Adrenal gland (tissue), 12 donors: ENCODE measurements around the gene RNFT2. TPM values are rescaled to one million over a fixed set of nuclear protein-coding genes. Genes with fewer than 3 reads are reported as not detected.

Source experiments
- DNase-seq, 7 donors: peaks; one replicate each; pipeline ENCODE4 v3.0.0-alpha.2; 2019 to 2020
- H3K27ac ChIP-seq, 5 donors: fragments of 200-600 bp; sonication (generic) in 4 of 5; 1 replicate in 3 of 5; 2 replicates in 2 of 5; pipeline versions ENCODE4 v1.5.1 to v1.8.0; 2016 to 2020; ENCODE audit warnings: mild to moderate bottlenecking in 1 of 5
- H3K27me3 ChIP-seq: fragments of 200-600 bp; 2 replicates; pipeline ENCODE4 v1.8.0; 2021
- H3K36me3 ChIP-seq, 2 donors: fragments of 200-600 bp; replicated peaks in 1 of 2; 1 replicate in 1 of 2; 2 replicates in 1 of 2; pipeline versions ENCODE4 v1.5.1 to v1.8.0; 2018 to 2022
- H3K4me1 ChIP-seq, 2 donors: fragments of 200-600 bp; replicated peaks in 1 of 2; 1 replicate in 1 of 2; 2 replicates in 1 of 2; pipeline versions ENCODE4 v1.5.1 to v1.8.0; 2018 to 2021
- H3K4me3 ChIP-seq, 4 donors: fragments of 200-600 bp; sonication (generic) in 3 of 4; one replicate each; pipeline ENCODE4 v1.5.1; 2016 to 2018
- H3K9me3 ChIP-seq, 3 donors: fragments of 200-600 bp; sonication (generic) in 1 of 3; replicated peaks in 1 of 3; 1 replicate in 2 of 3; 2 replicates in 1 of 3; pipeline versions ENCODE4 v1.5.1 to v1.8.0; 2016 to 2021
- CTCF ChIP-seq, 6 experiments: fragments of 450-650 bp in 4 of 6; fragments of 200-600 bp in 2 of 6; sonication (generic) in 1 of 6; IDR thresholded peaks; 1 replicate in 5 of 6; 2 replicates in 1 of 6; pipeline versions ENCODE4 v1.5.1 to v1.8.0; 2016 to 2021; ENCODE audit warnings: antibody characterized with exemption in 6 of 6, mild to moderate bottlenecking in 2 of 6, moderate library complexity in 1 of 6
- POLR2A ChIP-seq, 2 donors: fragments of 450-650 bp; IDR thresholded peaks; one replicate each; pipeline ENCODE4 v1.6.1; 2017; ENCODE audit warnings: antibody characterized with exemption in 2 of 2, mild to moderate bottlenecking in 2 of 2, moderate library complexity in 1 of 2
- WGBS, 4 donors: extraction: QIAGEN DNeasy Blood & Tissue Kit in 2 of 4; methylation state at CpG; one replicate each; pipeline versions ENCODE4 v1.1.5 to v1.1.7; 2013 to 2017; 5-methylcytosine and 5-hydroxymethylcytosine counted together
- intact Hi-C, 2 donors: fragments of 100-400 bp; cut with DNase I; formaldehyde crosslinking; loops; one replicate each; pipeline versions ENCODE4 v1.14.1 to v1.15.0; 2022 to 2023
- polyA plus RNA-seq, 3 donors: library from polyadenylated mRNA; stranded (reverse); fragments of 200-250 nt in 2 of 3; fragments of 350-450 nt in 1 of 3; fragmentation: Illumina TruSeq in 1 of 3; extraction: RNeasy Lipid Tissue Mini Kit (QIAGEN cat#74804) in 1 of 3; gene quantifications; one replicate each; pipeline ENCODE4 v1.2.3, GENCODE V29; 2013 to 2014
- total RNA-seq, 9 donors: library from RNA; depleted of rRNA in 4 of 9; stranded (reverse); fragments of >200 nt in 4 of 9; fragments of 120-200 nt in 1 of 9; fragmentation: NEBNext Ultra II Directional in 1 of 9; extraction: Animal tissue kit (Norgen Biotek cat#: 25700) in 1 of 9; gene quantifications; one replicate each; pipeline versions ENCODE4 v1.1.0 to v1.2.4, GENCODE V29; 2013 to 2023
- donor health status: healthy with polysubstance abuse.
- donor health status: Bipolar disorder and iron deficiency.
- donor health status: DM: yes; HTN: yes; CAD: no.
- donor health status: DM: no; HTN: no; CAD: no.
- donor health status: DM: no; HTN: no; CAD: no.
- donor health status: DM: yes; HTN: yes; CAD: no.

The RNFT2 gene
- total and polyA plus RNA-seq, 12 donors = 2.8 to 11.4 (median 5.8) TPM

GRCh38 chr12:116827432-116827831 is 89.3 kb downstream of the RNFT2 start:
- Histone ChIP-seq H3K27me3 (no peaks in the 10 kb centered on the region), H3K9me3 (no peaks in the 10 kb centered on the region), H3K36me3 (no peaks in the 10 kb centered on the region), H3K4me1 (no peaks in the 10 kb centered on the region), H3K4me3 (no peak overlapping the region), H3K27ac (no peak overlapping the region)
- no peak for DNase-seq
- intact Hi-C loops = no loop called here
- 87 to 92% (median 91%) methylated on average over 4 of the region's 4 CpGs for WGBS, 4 donors
- TF ChIP-seq POLR2A (IDR thresholded peaks at IDR 0.05) (no peak), CTCF (IDR thresholded peaks at IDR 0.05) (no peak)

GRCh38 chr12:116832353-116832752 is 94.2 kb downstream of the RNFT2 start:
- H3K27ac ChIP-seq = no peak overlapping the region
- 91 to 93% (median 92%) methylated on average over 6 of the region's 6 CpGs for WGBS, 4 donors
- H3K27me3 ChIP-seq = no peaks in the 10 kb centered on the region
- H3K4me3 ChIP-seq = no peak overlapping the region
- no peak for DNase-seq
- no peaks in the 10 kb centered on the region for H3K4me1 ChIP-seq
- no peaks in the 10 kb centered on the region for H3K36me3 ChIP-seq
- TF ChIP-seq POLR2A (IDR thresholded peaks at IDR 0.05) = no peak
- TF ChIP-seq CTCF (IDR thresholded peaks at IDR 0.05) = no peak
- intact Hi-C loops = no loop called here
- H3K9me3 ChIP-seq = no peaks in the 10 kb centered on the region

- Histone ChIP-seq H3K9me3 (no peaks in the 10 kb centered on the region), H3K4me3 (no peak overlapping the region), H3K36me3 (no peaks in the 10 kb centered on the region), H3K4me1 (no peaks in the 10 kb centered on the region), H3K27ac (no peak overlapping the region), H3K27me3 (no peaks in the 10 kb centered on the region)
- TF ChIP-seq POLR2A (IDR thresholded peaks at IDR 0.05) (no peak), CTCF (IDR thresholded peaks at IDR 0.05) (no peak)
- DNase-seq = no peak
- 79 to 100% (median 82%) methylated on average over 1 to 10 of the region's 10 CpGs for WGBS, 4 donors
- intact Hi-C loops = no loop called here
Measured at GRCh38 chr12:116833474-116833873, 95.4 kb downstream of the RNFT2 start.

- Histone ChIP-seq H3K27ac (no peak overlapping the region), H3K4me3 (no peak overlapping the region), H3K27me3 (no peaks in the 10 kb centered on the region), H3K9me3 (no peaks in the 10 kb centered on the region), H3K4me1 (no peaks in the 10 kb centered on the region), H3K36me3 (no peaks in the 10 kb centered on the region)
- intact Hi-C loops = no loop called here
- DNase-seq = no peak
- TF ChIP-seq CTCF (IDR thresholded peaks at IDR 0.05) (no peak), POLR2A (IDR thresholded peaks at IDR 0.05) (no peak)
- WGBS, 4 donors = 81 to 97% (median 89%) methylated on average over 1 of the region's 1 CpG
Measured at GRCh38 chr12:116835484-116835883, 97.4 kb downstream of the RNFT2 start.
